Retinal pigment epithelial cell (primary cell): Measurements from ENCODE around the gene KCNAB2.

Experiments
- DNase-seq: peaks from one replicate; pipeline ENCODE4 v3.0.0-alpha.2; 2010; ENCODE audit warnings: low read depth
- H3K4me3 ChIP-seq: 2 replicates; pipeline ENCODE4 v1.5.1; 2011; ENCODE audit warnings: mild to moderate bottlenecking, low read length, control low read depth, moderate library complexity
- CTCF ChIP-seq: conservative IDR thresholded peaks from 2 replicates; pipeline ENCODE4 v1.5.1; 2011; ENCODE audit warnings: low read depth, low read length, control low read depth, inconsistent platforms

KCNAB2 gene

GRCh38 chr1:6134206-6134605 lies 88.5 kb downstream of the KCNAB2 start:
- DNase-seq = no peak
- TF ChIP-seq CTCF = no peak
- no peak overlapping the region for H3K4me3 ChIP-seq

GRCh38 chr1:6134741-6135510 lies 89.2 kb downstream of the KCNAB2 start:
- no peak for TF ChIP-seq CTCF
- DNase-seq = no peak
- no peak overlapping the region for H3K4me3 ChIP-seq

- TF ChIP-seq CTCF = no peak
- DNase-seq = no peak
- no peak overlapping the region for H3K4me3 ChIP-seq
These were observed 91.0 kb downstream of the KCNAB2 start for GRCh38 chr1:6136516-6137220.

GRCh38 chr1:6137758-6138157 lies 92.1 kb downstream of the KCNAB2 start:
- DNase-seq = no peak
- TF ChIP-seq CTCF = peak; percentile 9
- H3K4me3 ChIP-seq = no peak overlapping the region

GRCh38 chr1:6140413-6140812 lies 94.7 kb downstream of the KCNAB2 start:
- no peak for DNase-seq
- no peak for TF ChIP-seq CTCF
- no peak overlapping the region for H3K4me3 ChIP-seq

- no peak overlapping the region for H3K4me3 ChIP-seq
- TF ChIP-seq CTCF = peak; percentile 18
- no peak for DNase-seq
These were observed 95.9 kb downstream of the KCNAB2 start for GRCh38 chr1:6141592-6141991.
